Suprapubic skin (tissue), 3 donors: Measurements from ENCODE around the gene TWSG1.

Experiments
- POLR2A ChIP-seq, 2 donors: fragments of 450-650 bp; IDR thresholded peaks; one replicate each; pipeline ENCODE4 v1.6.1; 2017; ENCODE audit warnings: antibody characterized with exemption in 2 of 2, mild to moderate bottlenecking in 2 of 2, moderate library complexity in 2 of 2
- TF ChIP-seq, protein P1 (sequence below), 2 donors: fragments of 200-600 bp in 1 of 2; fragments of 450-650 bp in 1 of 2; sonication (generic) in 1 of 2; IDR thresholded peaks; one replicate each; pipeline ENCODE4 v1.5.1; 2016 to 2019; ENCODE audit warnings: antibody characterized with exemption in 2 of 2, mild to moderate bottlenecking in 1 of 2, moderate library complexity in 1 of 2

DNA sequence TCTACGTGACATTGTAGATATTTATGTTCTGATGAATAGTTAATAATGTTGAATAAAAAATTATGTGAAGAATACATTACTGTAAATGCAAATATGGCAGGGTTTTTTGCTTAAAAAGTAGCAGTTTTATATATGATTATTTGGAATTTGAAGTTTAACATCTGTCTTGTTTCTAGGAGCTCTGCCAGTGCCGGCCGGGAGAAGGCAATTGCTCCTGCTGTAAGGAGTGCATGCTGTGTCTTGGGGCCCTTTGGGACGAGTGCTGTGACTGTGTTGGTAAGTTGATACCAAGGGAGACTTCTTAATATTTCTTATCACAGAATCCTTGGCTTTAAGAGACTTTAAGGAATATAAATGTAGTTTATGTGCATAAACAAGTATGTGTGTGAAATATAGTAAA, 25.2 kb downstream of the TWSG1 start:
- TF ChIP-seq POLR2A (IDR thresholded peaks at IDR 0.05) = no peak
- TF ChIP-seq, protein P1, sequence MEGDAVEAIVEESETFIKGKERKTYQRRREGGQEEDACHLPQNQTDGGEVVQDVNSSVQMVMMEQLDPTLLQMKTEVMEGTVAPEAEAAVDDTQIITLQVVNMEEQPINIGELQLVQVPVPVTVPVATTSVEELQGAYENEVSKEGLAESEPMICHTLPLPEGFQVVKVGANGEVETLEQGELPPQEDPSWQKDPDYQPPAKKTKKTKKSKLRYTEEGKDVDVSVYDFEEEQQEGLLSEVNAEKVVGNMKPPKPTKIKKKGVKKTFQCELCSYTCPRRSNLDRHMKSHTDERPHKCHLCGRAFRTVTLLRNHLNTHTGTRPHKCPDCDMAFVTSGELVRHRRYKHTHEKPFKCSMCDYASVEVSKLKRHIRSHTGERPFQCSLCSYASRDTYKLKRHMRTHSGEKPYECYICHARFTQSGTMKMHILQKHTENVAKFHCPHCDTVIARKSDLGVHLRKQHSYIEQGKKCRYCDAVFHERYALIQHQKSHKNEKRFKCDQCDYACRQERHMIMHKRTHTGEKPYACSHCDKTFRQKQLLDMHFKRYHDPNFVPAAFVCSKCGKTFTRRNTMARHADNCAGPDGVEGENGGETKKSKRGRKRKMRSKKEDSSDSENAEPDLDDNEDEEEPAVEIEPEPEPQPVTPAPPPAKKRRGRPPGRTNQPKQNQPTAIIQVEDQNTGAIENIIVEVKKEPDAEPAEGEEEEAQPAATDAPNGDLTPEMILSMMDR (IDR thresholded peaks at IDR 0.05) = no peak
